Liver (tissue), 9 donors: ENCODE data around the gene TCAIM. TPM values are rescaled to one million over a fixed set of nuclear protein-coding genes. Genes with fewer than 3 reads are reported as not detected.

Experiments used
- DNase-seq: peaks from one replicate; pipeline ENCODE4 v3.0.0-alpha.2; 2017; ENCODE audit warnings: low spot score
- H3K27ac ChIP-seq, 2 donors: one replicate each; pipeline ENCODE4 v1.7.0; 2013; ENCODE audit warnings: inconsistent platforms in 2 of 2, low read length in 2 of 2, control low read depth in 1 of 2, low read depth in 1 of 2, mild to moderate bottlenecking in 1 of 2
- H3K27me3 ChIP-seq, 4 donors: one replicate each; pipeline versions ENCODE4 v1.6.1 to v1.7.0; 2013; ENCODE audit warnings: low read length in 3 of 4, inconsistent platforms in 1 of 4, mild to moderate bottlenecking in 1 of 4, moderate library complexity in 1 of 4; ENCODE audit not compliant: control insufficient read depth in 4 of 4, insufficient read depth in 4 of 4
- H3K36me3 ChIP-seq, 4 donors: one replicate each; pipeline versions ENCODE4 v1.6.1 to v1.7.0; 2013; ENCODE audit warnings: low read length in 3 of 4, mild to moderate bottlenecking in 3 of 4, low read depth in 1 of 4, moderate library complexity in 1 of 4; ENCODE audit not compliant: control insufficient read depth in 4 of 4, insufficient read depth in 3 of 4
- H3K4me1 ChIP-seq, 4 donors: one replicate each; pipeline versions ENCODE4 v1.6.1 to v1.7.0; 2013; ENCODE audit warnings: low read length in 3 of 4, mild to moderate bottlenecking in 3 of 4, moderate library complexity in 1 of 4; ENCODE audit not compliant: control insufficient read depth in 4 of 4, insufficient read depth in 4 of 4
- H3K4me3 ChIP-seq, 3 donors: one replicate each; pipeline versions ENCODE4 v1.6.1 to v1.7.0; 2013; ENCODE audit warnings: low read length in 3 of 3, control low read depth in 1 of 3, low read depth in 1 of 3, mild to moderate bottlenecking in 1 of 3
- H3K9ac ChIP-seq, 2 donors: one replicate each; pipeline ENCODE4 v1.7.0; 2013; ENCODE audit warnings: low read length in 2 of 2, mild to moderate bottlenecking in 2 of 2, moderate library complexity in 2 of 2, control low read depth in 1 of 2, low read depth in 1 of 2
- H3K9me3 ChIP-seq, 4 donors: one replicate each; pipeline versions ENCODE4 v1.6.1 to v1.7.0; 2013; ENCODE audit warnings: low read length in 3 of 4; ENCODE audit not compliant: control insufficient read depth in 4 of 4
- EGR1 ChIP-seq, 2 donors: IDR thresholded peaks; 2 replicates each; pipeline ENCODE4 v1.6.1; 2016 to 2018; ENCODE audit warnings: antibody characterized with exemption in 2 of 2, low read depth in 2 of 2
- FOXA1 ChIP-seq: IDR thresholded peaks from 2 replicates; pipeline ENCODE4 v1.6.1; 2016; ENCODE audit warnings: antibody characterized with exemption
- FOXA2 ChIP-seq: IDR thresholded peaks from 2 replicates; pipeline ENCODE4 v1.6.1; 2016; ENCODE audit warnings: antibody characterized with exemption
- GABPA ChIP-seq, 2 donors: IDR thresholded peaks in 1 of 2; conservative IDR thresholded peaks in 1 of 2; 2 replicates each; pipeline ENCODE4 v1.6.1; 2016; ENCODE audit warnings: antibody characterized with exemption in 2 of 2, mild to moderate bottlenecking in 1 of 2, moderate library complexity in 1 of 2
- HNF4A ChIP-seq, 2 donors: conservative IDR thresholded peaks; 2 replicates each; pipeline ENCODE4 v1.6.1; 2016; ENCODE audit warnings: antibody characterized with exemption in 2 of 2, mild to moderate bottlenecking in 2 of 2
- HNF4G ChIP-seq: IDR thresholded peaks from 2 replicates; pipeline ENCODE4 v1.6.1; 2016; ENCODE audit warnings: antibody characterized with exemption
- JUND ChIP-seq, 2 donors: IDR thresholded peaks; 2 replicates each; pipeline ENCODE4 v1.6.1; 2016; ENCODE audit warnings: antibody characterized with exemption in 2 of 2
- NR2F2 ChIP-seq: IDR thresholded peaks from 2 replicates; pipeline ENCODE4 v1.6.1; 2016; ENCODE audit warnings: antibody characterized with exemption
- RAD21 ChIP-seq, 2 donors: IDR thresholded peaks; 2 replicates each; pipeline ENCODE4 v1.6.1; 2016; ENCODE audit warnings: antibody characterized with exemption in 2 of 2, mild to moderate bottlenecking in 2 of 2
- RXRA ChIP-seq, 2 donors: IDR thresholded peaks; 2 replicates each; pipeline ENCODE4 v1.6.1; 2017 to 2018; ENCODE audit warnings: antibody characterized with exemption in 2 of 2, mild to moderate bottlenecking in 1 of 2
- SP1 ChIP-seq: IDR thresholded peaks from 2 replicates; pipeline ENCODE4 v1.6.1; 2018; ENCODE audit warnings: antibody characterized with exemption, mild to moderate bottlenecking
- TAF1 ChIP-seq: conservative IDR thresholded peaks from 2 replicates; pipeline ENCODE4 v1.6.1; 2016; ENCODE audit warnings: antibody characterized with exemption, mild to moderate bottlenecking
- YY1 ChIP-seq: IDR thresholded peaks from 2 replicates; pipeline ENCODE4 v1.6.1; 2016; ENCODE audit warnings: antibody characterized with exemption, mild to moderate bottlenecking
- WGBS: extraction: QIAGEN DNeasy Blood & Tissue Kit; methylation state at CpG from one replicate; pipeline ENCODE4 v1.1.7; 2013; 5-methylcytosine and 5-hydroxymethylcytosine counted together
- polyA plus RNA-seq, 2 donors: library from polyadenylated mRNA; stranded (reverse) in 1 of 2; unstranded in 1 of 2; fragments of 200-250 nt in 1 of 2; fragments of >200 nt in 1 of 2; fragmentation: Nextera tagmentation in 1 of 2; extraction: Ambion mirVana in 1 of 2; gene quantifications; one replicate each; pipeline versions ENCODE4 v1.2.1 to v1.2.3, GENCODE V29; 2013 to 2015
- total RNA-seq, 2 donors: library from RNA; depleted of rRNA; stranded (reverse); fragments of >200 nt; gene quantifications; one replicate each; pipeline ENCODE4 v1.2.3, GENCODE V29; 2014
- TF ChIP-seq, protein P1 (sequence below): IDR thresholded peaks from 2 replicates; pipeline ENCODE4 v1.6.1; 2016; ENCODE audit warnings: antibody characterized with exemption
- TF ChIP-seq, protein P2 (sequence below): IDR thresholded peaks from 2 replicates; pipeline ENCODE4 v1.6.1; 2016; ENCODE audit warnings: antibody characterized with exemption
- TF ChIP-seq, protein P3 (sequence below): IDR thresholded peaks from 2 replicates; pipeline ENCODE4 v1.6.1; 2016; ENCODE audit warnings: antibody characterized with exemption
- TF ChIP-seq, protein P4 (sequence below): fragments of 150-350 bp; IDR thresholded peaks from 2 replicates; pipeline ENCODE4 v1.5.1; 2017; ENCODE audit warnings: improper control_type of control experiment, low read depth, low read length; ENCODE audit not compliant: missing input control
- donor health status: healthy.
- donor health status: healthy.
- donor health status: healthy.
- donor health status: healthy.
- donor health status: healthy.

Gene TCAIM
- total and polyA plus RNA-seq, 4 donors = 21.0 to 46.6 (median 24.0) TPM

DNA sequence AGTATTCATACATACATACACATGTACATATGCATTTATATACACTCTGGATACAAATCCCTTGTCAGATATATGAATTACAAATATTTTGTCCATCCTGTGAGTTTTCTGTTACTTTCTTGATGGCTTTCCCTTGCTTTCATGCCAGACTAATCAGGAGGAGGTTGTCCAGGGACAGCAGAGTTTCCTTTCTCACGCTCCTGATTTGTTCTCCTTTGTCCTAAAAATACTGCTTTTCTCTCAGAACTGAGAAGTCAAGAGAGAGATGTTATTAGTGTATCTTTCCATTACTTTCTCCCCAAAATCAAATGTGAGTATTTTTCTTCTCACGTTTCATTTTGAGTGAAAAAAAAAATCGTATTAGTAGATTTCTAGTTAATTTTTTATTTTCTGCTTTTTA lies 12.1 kb upstream of the TCAIM start:
- H3K27me3 ChIP-seq = no peaks in the 10 kb centered on the region
- H3K4me1 ChIP-seq = peaks cover 0 to 7% (median 2%) of the 10 kb centered on the region in 4 donors
- H3K27ac ChIP-seq = no peak overlapping the region
- no peaks in the 10 kb centered on the region for H3K36me3 ChIP-seq
- no peak overlapping the region for H3K4me3 ChIP-seq
- 81% methylated on average over 3 of the region's 3 CpGs for WGBS
- no peaks in the 10 kb centered on the region for H3K9me3 ChIP-seq
- H3K9ac ChIP-seq = no peak overlapping the region
- no peak for TF ChIP-seq TAF1
- TF ChIP-seq NR2F2 = no peak
- no peak for DNase-seq

DNA sequence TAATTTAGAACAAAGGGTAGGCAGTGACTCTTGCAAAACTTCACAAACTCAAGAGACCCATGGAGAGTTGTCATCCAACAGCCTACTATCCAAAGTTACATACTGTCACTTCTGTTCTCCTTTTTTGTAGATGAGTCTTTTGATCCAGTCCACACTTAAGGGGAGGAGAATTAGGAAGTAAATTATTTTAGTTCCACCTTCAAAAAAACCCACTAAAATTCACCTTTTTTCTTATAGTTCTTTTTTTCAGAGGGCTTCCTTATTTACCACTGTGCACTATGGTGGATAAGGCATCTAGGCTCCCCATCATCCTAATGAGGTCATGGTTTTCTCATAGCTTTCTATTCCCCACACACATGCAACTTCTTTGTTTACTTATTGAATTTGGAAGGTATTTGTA lies 8.6 kb upstream of the TCAIM start:
- no peak for TF ChIP-seq FOXA2
- no peak for TF ChIP-seq RXRA (IDR thresholded peaks at IDR 0.05)
- TF ChIP-seq FOXA1 = no peak
- no peak for TF ChIP-seq JUND (IDR thresholded peaks at IDR 0.05)
- TF ChIP-seq HNF4G = no peak
- no peak for TF ChIP-seq RAD21 (IDR thresholded peaks at IDR 0.05)
- TF ChIP-seq, protein P1, sequence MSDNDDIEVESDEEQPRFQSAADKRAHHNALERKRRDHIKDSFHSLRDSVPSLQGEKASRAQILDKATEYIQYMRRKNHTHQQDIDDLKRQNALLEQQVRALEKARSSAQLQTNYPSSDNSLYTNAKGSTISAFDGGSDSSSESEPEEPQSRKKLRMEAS = no peak
- TF ChIP-seq, protein P2, sequence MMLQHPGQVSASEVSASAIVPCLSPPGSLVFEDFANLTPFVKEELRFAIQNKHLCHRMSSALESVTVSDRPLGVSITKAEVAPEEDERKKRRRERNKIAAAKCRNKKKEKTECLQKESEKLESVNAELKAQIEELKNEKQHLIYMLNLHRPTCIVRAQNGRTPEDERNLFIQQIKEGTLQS = no peak
- TF ChIP-seq GABPA (IDR thresholded peaks at IDR 0.05 in 1 of 2, conservative IDR thresholded peaks at IDR 0.05 in 1 of 2) = no peak
- TF ChIP-seq HNF4A (conservative IDR thresholded peaks at IDR 0.05) = no peak
- TF ChIP-seq NR2F2 = no peak
- no peak for TF ChIP-seq TAF1
- no peak for TF ChIP-seq EGR1 (IDR thresholded peaks at IDR 0.05; ENCODE audit: low read depth in 2 of 2)
- DNase-seq = no peak

DNA sequence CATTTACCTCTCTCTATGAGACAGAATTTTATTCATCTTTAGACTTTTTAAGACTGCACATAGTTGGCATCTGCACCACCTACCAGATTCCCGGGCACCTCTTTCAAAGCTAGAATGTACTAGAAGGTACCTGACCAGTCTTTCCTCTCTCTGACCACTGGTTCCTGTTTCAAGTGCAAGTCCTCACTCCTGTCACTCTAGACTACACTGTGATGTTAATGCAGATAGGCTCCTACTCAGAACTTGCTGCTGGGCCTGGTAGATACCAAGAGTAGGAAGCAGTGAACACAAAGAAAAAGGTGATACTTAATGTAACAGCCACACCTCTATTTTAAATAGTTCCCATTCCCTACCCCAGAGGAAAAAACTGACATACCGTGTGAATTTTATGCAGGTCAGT lies 8.1 kb upstream of the TCAIM start:
- Histone ChIP-seq H3K27me3 (no peaks in the 10 kb centered on the region), H3K9me3 (no peaks in the 10 kb centered on the region), H3K9ac (no peak overlapping the region), H3K4me1 (no peaks in the 10 kb centered on the region), H3K36me3 (no peaks in the 10 kb centered on the region), H3K4me3 (no peak overlapping the region), H3K27ac (no peak overlapping the region)
- TF ChIP-seq RAD21 (IDR thresholded peaks at IDR 0.05) (no peak), FOXA2 (no peak), SP1 (no peak)
- no peak for DNase-seq
- 87% methylated on average over 2 of the region's 2 CpGs for WGBS

More for the DNA sequence above, 8.6 kb upstream of the TCAIM start:
- Histone ChIP-seq H3K36me3 (no peaks in the 10 kb centered on the region), H3K9ac (no peak overlapping the region), H3K27ac (no peak overlapping the region), H3K4me1 (no peaks in the 10 kb centered on the region), H3K4me3 (no peak overlapping the region), H3K27me3 (no peaks in the 10 kb centered on the region), H3K9me3 (no peaks in the 10 kb centered on the region)

DNA sequence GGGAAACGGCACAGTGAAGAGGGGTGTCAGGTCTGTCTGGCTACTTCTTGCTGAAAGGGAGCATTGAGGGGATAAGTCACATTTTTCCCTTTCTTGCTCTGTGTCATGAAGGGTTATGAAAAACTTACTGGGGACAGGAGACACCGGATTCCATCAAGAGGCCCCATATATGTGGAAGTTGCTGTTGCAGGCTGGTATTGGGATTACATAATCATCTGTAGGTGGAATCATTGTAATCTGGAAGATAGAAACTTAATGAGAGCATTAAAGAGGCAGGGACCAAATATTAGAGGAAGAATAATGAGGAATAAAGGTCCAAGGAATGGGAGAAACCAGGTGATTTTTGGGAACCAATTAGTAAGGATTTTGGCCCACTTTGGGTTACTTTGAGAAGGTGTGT lies 4.2 kb upstream of the TCAIM start:
- H3K4me1 ChIP-seq = peaks cover 0 to 6% (median 4%) of the 10 kb centered on the region in 4 donors
- 93% methylated on average over 2 of the region's 2 CpGs for WGBS
- no peak for DNase-seq
- no peak overlapping the region for H3K4me3 ChIP-seq
- H3K9ac ChIP-seq = no peak overlapping the region
- H3K27ac ChIP-seq = no peak overlapping the region
- H3K36me3 ChIP-seq = no peaks in the 10 kb centered on the region
- no peaks in the 10 kb centered on the region for H3K9me3 ChIP-seq
- H3K27me3 ChIP-seq = no peaks in the 10 kb centered on the region
- TF ChIP-seq SP1 = no peak
- TF ChIP-seq, protein P3, sequence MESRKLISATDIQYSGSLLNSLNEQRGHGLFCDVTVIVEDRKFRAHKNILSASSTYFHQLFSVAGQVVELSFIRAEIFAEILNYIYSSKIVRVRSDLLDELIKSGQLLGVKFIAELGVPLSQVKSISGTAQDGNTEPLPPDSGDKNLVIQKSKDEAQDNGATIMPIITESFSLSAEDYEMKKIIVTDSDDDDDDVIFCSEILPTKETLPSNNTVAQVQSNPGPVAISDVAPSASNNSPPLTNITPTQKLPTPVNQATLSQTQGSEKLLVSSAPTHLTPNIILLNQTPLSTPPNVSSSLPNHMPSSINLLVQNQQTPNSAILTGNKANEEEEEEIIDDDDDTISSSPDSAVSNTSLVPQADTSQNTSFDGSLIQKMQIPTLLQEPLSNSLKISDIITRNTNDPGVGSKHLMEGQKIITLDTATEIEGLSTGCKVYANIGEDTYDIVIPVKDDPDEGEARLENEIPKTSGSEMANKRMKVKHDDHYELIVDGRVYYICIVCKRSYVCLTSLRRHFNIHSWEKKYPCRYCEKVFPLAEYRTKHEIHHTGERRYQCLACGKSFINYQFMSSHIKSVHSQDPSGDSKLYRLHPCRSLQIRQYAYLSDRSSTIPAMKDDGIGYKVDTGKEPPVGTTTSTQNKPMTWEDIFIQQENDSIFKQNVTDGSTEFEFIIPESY = no peak
- TF ChIP-seq, protein P2 = no peak
- no peak for TF ChIP-seq GABPA (IDR thresholded peaks at IDR 0.05 in 1 of 2, conservative IDR thresholded peaks at IDR 0.05 in 1 of 2)
- TF ChIP-seq, protein P4, sequence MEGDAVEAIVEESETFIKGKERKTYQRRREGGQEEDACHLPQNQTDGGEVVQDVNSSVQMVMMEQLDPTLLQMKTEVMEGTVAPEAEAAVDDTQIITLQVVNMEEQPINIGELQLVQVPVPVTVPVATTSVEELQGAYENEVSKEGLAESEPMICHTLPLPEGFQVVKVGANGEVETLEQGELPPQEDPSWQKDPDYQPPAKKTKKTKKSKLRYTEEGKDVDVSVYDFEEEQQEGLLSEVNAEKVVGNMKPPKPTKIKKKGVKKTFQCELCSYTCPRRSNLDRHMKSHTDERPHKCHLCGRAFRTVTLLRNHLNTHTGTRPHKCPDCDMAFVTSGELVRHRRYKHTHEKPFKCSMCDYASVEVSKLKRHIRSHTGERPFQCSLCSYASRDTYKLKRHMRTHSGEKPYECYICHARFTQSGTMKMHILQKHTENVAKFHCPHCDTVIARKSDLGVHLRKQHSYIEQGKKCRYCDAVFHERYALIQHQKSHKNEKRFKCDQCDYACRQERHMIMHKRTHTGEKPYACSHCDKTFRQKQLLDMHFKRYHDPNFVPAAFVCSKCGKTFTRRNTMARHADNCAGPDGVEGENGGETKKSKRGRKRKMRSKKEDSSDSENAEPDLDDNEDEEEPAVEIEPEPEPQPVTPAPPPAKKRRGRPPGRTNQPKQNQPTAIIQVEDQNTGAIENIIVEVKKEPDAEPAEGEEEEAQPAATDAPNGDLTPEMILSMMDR = no peak
- no peak for TF ChIP-seq HNF4G
- TF ChIP-seq JUND (IDR thresholded peaks at IDR 0.05) = no peak
- TF ChIP-seq HNF4A (conservative IDR thresholded peaks at IDR 0.05) = no peak
- no peak for TF ChIP-seq TAF1
- TF ChIP-seq RAD21 (IDR thresholded peaks at IDR 0.05) = no peak
- TF ChIP-seq YY1 = no peak
- TF ChIP-seq FOXA1 = no peak
- no peak for TF ChIP-seq RXRA (IDR thresholded peaks at IDR 0.05)
- TF ChIP-seq EGR1 (IDR thresholded peaks at IDR 0.05; ENCODE audit: low read depth in 2 of 2) = no peak
